ENCODE results near the gene DIPK1B.
A peak's percentile ranks its signal among the peaks of the same experiment; 100 is the strongest.

GRCh38 chr9:136726631-136727191 lies 14.3 kb downstream of the DIPK1B start:
- TF ChIP-seq CTCF (conservative IDR thresholded peaks at IDR 0.05), result peak; percentile 78
- TF ChIP-seq ZFX (IDR thresholded peaks at IDR 0.05), result no peak
